ENCODE data around the gene NFAM1. TPM values are rescaled to one million over a fixed set of nuclear protein-coding genes. Genes with fewer than 3 reads are reported as not detected.
A peak's percentile ranks its signal among the peaks of the same experiment; 100 is the strongest.

The NFAM1 gene
- total RNA-seq, 1 experiment from 2014 or later: 0.17 TPM

DNA sequence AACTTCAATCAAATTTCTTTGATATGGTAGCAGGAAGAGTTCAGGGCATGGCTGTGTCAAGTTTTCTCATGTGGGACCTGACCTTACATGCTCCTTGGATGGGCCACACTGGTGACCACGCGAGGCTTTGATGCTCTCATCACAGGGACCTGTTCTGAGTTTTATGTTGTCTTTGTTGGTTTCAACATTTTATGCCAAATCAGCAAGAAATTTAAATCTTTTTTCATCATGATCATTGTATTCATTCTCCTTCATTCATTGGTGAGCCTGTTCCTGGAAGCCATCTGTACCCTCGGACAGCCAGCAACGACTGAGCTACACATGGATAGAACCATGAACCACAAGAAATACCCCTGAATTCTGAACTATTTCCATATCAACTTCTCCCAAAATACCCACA lies 10.5 kb upstream of the NFAM1 start:
- in situ Hi-C loops (cut with HindIII; ENCODE audit: low pct_unique_long_range_greater_than_20kb, low sequenced_read_pairs): no loop called here
- DNase-seq (ENCODE audit: low read depth): no peak

DNA sequence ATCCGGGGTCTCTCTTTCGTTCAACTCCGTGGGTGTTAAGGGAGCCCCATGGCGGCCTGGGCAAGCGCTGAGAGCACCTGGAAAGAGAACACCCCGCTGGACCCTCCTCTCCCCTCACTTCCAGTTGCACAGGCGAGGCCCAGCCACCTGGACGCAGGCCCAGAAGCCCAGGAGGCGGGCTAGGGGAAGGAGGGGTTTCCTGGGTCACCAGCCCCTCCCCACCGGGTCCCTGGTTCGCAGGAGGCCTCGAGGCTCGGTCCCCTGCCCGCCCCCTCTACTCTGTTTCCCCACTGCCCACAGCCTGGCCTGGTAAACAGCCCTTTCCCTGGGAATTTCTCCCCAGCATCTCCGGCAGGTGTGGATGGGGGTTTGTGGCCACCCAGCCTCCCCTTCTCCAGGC lies 8.5 kb upstream of the NFAM1 start:
- no peak for DNase-seq (ENCODE audit: low read depth)
- in situ Hi-C loops (cut with HindIII; ENCODE audit: low pct_unique_long_range_greater_than_20kb, low sequenced_read_pairs): no loop called here

DNA sequence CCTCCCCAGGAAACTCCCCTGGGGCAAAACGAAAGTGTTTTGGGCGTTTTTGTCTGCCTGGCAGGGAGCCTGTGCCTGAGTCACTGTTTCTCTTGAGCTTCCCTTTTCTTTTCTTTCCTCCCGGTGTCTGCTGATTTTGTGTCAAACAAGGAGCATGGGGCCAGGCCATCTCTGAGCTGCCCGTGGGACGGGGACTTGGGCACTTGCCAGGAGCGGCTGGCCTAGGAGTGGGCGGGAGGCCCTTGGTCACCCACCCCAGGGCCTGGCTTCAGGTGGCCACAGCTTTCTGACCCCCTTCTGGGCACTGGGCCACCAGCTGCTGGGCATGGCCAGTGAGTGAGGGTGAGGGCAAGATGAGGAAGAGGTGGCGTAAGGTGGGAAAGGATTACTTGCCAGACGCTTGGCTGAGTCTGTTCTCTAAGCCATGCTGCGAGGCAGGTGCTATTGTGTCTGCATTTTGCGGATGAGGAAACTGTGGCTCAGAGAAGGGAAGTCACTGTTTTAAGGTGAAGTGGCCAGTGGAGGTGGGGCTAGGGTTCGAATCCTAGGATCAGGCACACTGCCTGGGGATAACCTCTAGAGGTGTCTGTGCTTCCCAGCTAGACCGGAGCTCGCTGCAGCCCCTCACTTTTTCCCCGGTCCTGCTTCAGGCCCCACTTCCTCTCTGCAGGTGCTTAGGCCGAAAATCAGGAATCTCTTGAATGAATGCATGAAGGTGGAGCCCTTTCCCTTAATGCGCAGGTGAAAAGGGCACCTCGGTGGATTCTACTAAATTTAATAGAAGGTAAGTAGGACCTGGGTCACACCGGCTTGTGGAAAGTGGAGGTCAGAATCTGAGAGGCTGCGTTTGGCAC lies 7.8 kb upstream of the NFAM1 start:
- in situ Hi-C loops (cut with HindIII; ENCODE audit: low pct_unique_long_range_greater_than_20kb, low sequenced_read_pairs): no loop called here
- DNase-seq (ENCODE audit: low read depth): no peak

DNA sequence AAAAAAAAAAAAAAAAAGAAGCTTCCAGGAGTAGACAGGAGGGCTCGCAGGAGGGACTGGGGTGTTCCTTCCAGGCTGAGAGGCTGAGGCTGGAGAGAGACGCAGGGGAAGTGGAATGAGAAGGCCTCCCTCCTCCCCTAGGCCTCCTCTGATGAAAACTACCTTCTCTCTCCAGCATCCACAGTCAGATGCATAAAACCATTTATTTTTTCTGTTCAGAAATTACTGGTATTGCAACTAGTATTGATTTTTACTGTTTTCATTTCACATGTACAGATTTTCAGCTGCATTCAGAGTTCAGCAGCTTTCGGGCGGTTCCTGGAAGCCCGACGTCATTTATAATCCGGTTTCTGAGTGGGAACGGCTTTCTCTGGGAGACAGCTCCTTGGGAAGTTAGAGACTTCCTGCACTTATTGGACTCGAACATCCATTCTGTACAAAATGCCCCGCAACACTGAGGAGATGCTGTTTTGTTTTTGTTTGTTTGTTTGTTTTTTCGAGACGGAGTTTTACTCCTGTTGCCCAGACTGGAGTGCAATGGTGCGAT lies 6.9 kb upstream of the NFAM1 start:
- in situ Hi-C loops (cut with HindIII; ENCODE audit: low pct_unique_long_range_greater_than_20kb, low sequenced_read_pairs): no loop called here
- no peak for DNase-seq (ENCODE audit: low read depth)

DNA sequence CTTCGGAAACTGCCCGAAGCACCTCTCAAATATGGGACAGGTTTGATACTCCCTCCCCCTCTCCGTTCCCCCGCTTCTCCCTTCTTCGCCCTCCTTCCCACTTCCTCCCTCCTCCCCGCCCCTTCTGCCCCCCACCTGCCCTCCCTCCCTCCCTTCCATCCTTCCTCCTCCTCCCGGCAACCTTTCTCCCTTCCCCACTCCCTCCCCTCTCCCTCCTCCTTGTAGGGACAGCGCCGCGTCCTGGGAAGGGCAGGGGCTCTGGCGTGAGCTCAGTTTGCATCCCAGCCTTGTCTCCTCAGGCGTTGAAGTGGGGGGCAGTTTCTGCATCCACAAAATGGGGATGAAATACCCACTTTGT lies 6.1 kb upstream of the NFAM1 start:
- in situ Hi-C loops (cut with HindIII; ENCODE audit: low pct_unique_long_range_greater_than_20kb, low sequenced_read_pairs): no loop called here
- DNase-seq (ENCODE audit: low read depth): no peak

- peak; percentile 70 for DNase-seq (ENCODE audit: low read depth)
- in situ Hi-C loops (cut with HindIII; ENCODE audit: low pct_unique_long_range_greater_than_20kb, low sequenced_read_pairs): no loop called here
These were observed 5.5 kb upstream of the NFAM1 start for GRCh38 chr22:42437488-42438292.

GRCh38 chr22:42436404-42436803 lies 4.2 kb upstream of the NFAM1 start:
- in situ Hi-C loops (cut with HindIII; ENCODE audit: low pct_unique_long_range_greater_than_20kb, low sequenced_read_pairs): no loop called here

GRCh38 chr22:42434748-42435425 lies 2.7 kb upstream of the NFAM1 start:
- no peak for DNase-seq (ENCODE audit: low read depth)
- in situ Hi-C loops (cut with HindIII; ENCODE audit: low pct_unique_long_range_greater_than_20kb, low sequenced_read_pairs): no loop called here

More at GRCh38 chr22:42436404-42436803, 4.2 kb upstream of the NFAM1 start:
- no peak for DNase-seq (ENCODE audit: low read depth)

DNA sequence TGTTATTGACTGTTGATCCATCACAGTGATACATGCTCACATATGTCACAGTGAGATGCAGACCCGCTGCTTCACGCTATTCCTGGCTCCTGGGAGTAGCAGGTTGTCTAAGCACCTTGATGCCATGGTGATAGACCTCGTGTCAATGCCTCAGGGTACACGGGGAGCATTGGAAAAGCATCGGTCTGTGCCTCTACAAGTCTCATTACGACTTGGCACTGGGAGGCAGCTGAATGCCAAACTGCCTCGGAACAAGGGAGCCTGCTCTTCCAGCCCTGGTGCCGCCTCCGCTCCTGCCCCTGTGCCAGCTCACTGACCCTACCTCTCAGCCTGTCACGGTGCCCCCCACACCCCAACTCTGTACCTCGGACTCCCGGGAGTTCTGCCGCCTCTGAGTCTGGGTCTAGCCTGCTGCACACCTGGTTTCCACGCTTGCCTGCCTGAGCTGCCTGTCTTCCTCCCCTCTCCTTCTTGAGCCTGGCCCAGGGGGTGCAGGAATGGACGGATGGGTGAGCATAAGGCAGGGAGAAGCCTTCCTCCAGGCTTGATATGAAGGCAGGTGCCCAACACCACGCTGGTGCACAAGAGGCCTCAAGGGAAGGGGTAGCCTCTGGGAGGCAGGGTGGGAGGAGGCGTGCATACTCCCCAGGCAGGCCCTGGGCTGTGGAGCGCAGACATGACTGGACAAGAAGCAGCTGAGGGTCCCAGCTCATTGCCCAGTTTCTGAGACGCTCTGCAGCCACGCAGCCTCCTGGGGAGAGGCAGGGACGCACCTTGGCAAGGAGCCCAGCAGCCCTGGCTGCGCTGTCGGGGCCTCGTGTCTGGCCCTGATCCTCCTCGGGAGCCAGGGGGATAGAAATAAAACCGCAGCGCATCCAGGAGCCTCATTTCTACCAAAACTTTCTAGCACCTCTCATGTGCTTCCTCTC lies 1.8 kb upstream of the NFAM1 start:
- in situ Hi-C loops (cut with HindIII; ENCODE audit: low pct_unique_long_range_greater_than_20kb, low sequenced_read_pairs): no loop called here
- no peak for DNase-seq (ENCODE audit: low read depth)

DNA sequence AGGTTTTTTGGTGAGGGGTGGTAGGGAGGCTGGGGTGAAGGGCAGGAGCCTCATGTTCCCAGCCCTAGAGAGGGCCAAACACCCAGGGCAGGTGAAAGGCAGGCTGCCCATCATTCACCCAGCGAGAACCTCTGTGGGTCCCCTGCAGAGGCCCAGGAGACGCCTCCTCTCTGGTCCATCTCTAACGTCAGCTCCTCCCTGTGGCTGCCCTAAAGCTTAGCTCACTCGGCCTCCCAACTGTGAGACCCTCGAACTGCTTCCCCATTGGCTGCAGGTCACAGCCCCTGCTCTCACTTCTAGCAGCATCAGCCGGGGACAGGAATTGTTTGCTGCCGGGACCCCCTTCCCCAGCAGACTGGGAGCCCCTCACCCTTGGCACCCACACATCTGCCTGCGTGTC lies 615 bp upstream of the NFAM1 start:
- DNase-seq (ENCODE audit: low read depth): no peak
- in situ Hi-C loops (cut with HindIII; ENCODE audit: low pct_unique_long_range_greater_than_20kb, low sequenced_read_pairs): no loop called here

GRCh38 chr22:42431401-42432019 lies 693 bp downstream of the NFAM1 start:
- DNase-seq (ENCODE audit: low read depth): no peak
- in situ Hi-C loops (cut with HindIII; ENCODE audit: low pct_unique_long_range_greater_than_20kb, low sequenced_read_pairs): no loop called here

- in situ Hi-C loops (cut with HindIII; ENCODE audit: low pct_unique_long_range_greater_than_20kb, low sequenced_read_pairs): no loop called here
- DNase-seq (ENCODE audit: low read depth): no peak
These were observed 1.6 kb downstream of the NFAM1 start for GRCh38 chr22:42430528-42431125.

DNA sequence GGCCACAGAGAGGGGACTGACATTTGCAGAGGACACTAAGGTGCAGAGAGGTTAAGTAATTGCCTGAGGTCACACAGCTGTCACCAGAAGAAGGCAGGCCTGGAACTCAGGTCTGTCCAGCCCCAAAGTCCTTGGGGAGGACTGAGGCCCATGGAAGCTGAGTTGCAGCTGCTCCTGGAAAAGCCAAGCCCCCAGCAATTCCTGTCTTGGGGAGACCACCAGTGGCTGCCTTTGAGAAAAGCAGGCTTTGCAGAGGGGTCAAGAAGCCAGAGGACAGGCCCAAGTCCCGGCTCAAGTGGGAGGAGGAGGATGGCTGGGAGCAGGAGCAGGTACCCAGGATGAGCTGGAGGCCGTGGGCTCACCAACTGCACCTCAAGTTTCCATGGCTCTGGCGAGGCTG lies 3.4 kb downstream of the NFAM1 start:
- no peak for DNase-seq (ENCODE audit: low read depth)
- in situ Hi-C loops (cut with HindIII; ENCODE audit: low pct_unique_long_range_greater_than_20kb, low sequenced_read_pairs): no loop called here

DNA sequence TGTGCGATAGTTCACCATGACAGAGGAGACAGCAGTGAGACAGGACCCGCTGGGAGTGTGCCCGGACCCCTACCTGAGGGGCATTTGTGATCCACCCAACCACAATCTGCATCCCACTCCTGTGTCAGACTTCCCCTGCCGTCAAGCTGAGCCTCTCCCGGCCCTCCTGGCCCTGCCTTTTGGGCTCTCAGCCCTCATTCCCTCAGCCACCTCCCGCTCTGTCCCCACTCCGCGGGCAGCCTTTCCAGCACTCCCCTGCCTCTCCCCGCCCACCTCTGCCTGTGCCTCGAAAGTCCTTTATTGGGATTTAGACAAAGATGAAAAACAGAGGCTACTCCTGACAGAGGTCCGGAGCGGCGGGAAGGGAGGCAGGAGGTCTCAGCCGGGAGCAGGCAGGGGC lies 4.2 kb downstream of the NFAM1 start:
- in situ Hi-C loops (cut with HindIII; ENCODE audit: low pct_unique_long_range_greater_than_20kb, low sequenced_read_pairs): no loop called here

DNA sequence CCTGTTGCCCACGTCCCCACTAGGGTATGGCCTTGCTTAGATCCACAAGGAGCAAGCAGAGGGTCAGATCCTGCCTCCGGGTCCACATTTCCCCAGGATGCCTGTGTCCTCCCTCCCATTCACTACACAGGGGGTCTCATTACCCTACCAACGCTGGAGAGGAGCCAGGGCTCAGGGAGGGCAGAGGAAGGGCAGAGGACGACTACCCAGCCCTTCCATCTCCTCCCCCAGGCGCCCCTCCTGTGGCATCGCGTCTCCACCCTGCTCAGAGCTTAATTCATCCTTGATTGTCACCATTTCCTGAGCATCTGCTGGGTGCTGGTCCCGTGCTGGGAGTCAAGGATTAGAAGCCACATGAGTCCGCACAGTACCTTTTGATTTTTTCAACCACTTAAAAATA lies 5.0 kb downstream of the NFAM1 start:
- no peak for DNase-seq (ENCODE audit: low read depth)
- in situ Hi-C loops (cut with HindIII; ENCODE audit: low pct_unique_long_range_greater_than_20kb, low sequenced_read_pairs): no loop called here

More for the DNA sequence above, 4.2 kb downstream of the NFAM1 start:
- no peak for DNase-seq (ENCODE audit: low read depth)

DNA sequence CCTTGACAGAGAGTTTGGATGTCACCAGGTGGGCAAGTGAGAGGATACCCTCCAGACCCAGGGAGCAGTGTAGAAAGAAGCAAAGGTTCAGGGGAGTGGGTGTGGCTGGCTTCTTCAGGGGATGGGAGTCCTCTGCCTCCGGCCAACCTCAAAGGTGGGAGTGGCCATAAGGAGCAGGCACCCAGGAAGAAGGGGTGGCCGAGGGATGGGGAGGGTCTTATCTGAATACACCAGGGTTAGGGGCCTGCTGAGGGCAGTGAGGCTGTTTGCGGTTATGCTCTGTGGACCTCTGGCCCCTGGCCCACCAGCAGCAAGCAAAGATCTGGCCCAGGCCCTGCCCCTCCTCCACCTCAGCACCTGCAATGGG lies 6.2 kb downstream of the NFAM1 start:
- no peak for DNase-seq (ENCODE audit: low read depth)
- in situ Hi-C loops (cut with HindIII; ENCODE audit: low pct_unique_long_range_greater_than_20kb, low sequenced_read_pairs): no loop called here

DNA sequence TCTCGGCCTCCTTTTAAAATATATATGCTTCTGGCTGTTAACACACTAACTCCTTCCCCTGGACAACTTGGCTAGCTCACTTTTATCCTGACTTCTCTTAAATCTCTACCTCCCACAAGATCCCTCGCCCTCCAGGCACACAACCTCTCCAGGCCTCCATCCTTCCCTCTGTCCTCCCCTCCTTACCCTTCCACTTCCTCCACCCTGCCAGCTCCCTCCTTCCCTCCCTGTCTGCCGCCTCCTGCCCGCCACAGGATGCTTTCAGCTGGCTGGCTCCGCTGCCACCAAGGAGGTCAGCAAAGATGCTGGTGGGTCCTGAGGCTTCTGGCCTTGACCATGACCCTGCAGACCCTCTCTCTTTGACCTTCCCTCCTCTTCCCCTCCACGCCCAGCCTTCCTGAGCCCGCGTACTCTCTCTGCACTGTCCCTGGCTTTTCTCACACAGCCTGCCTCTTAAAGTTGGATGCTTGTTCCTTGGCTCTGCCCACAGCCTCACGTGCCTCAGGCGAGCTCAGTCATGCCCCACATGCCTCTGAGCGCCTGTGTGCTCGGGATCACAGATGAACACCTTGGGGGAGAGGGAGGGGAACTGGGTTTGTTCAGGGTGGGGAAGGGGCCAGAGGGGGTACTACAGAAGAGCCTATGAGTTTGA lies 6.7 kb downstream of the NFAM1 start:
- in situ Hi-C loops (cut with HindIII; ENCODE audit: low pct_unique_long_range_greater_than_20kb, low sequenced_read_pairs): no loop called here
- no peak for DNase-seq (ENCODE audit: low read depth)
